Body of pancreas (tissue), 4 donors: ENCODE data around the gene STARD9.

Source experiments
- CTCF ChIP-seq, 7 experiments: fragments of 450-650 bp in 4 of 7; fragments of 200-600 bp in 3 of 7; sonication (generic) in 3 of 7; IDR thresholded peaks; one replicate each; pipeline ENCODE4 v1.5.1; 2016 to 2019; ENCODE audit warnings: antibody characterized with exemption in 7 of 7
- POLR2A ChIP-seq, 3 donors: fragments of 450-650 bp; IDR thresholded peaks; one replicate each; pipeline ENCODE4 v1.6.1; 2016; ENCODE audit warnings: antibody characterized with exemption in 3 of 3, mild to moderate bottlenecking in 2 of 3

GRCh38 chr15:42590619-42591237 is 15.3 kb downstream of the STARD9 start:
- TF ChIP-seq CTCF (IDR thresholded peaks at IDR 0.05): no peak
- no peak for TF ChIP-seq POLR2A (IDR thresholded peaks at IDR 0.05)
